Kidney epithelial cell (primary cell): ENCODE results near the gene PTGIS. TPM values are rescaled to one million over a fixed set of nuclear protein-coding genes. Genes with fewer than 3 reads are reported as not detected.

Source experiments
- DNase-seq: peaks from one replicate; pipeline ENCODE4 v3.0.0-alpha.2; 2010; ENCODE audit warnings: low read depth
- H3K27me3 ChIP-seq: 2 replicates; pipeline ENCODE4 v1.6.0; 2011; ENCODE audit warnings: low read length; ENCODE audit not compliant: control insufficient read depth, insufficient read depth
- H3K36me3 ChIP-seq: 2 replicates; pipeline ENCODE4 v1.5.1; 2011; ENCODE audit warnings: low read length; ENCODE audit not compliant: control insufficient read depth, insufficient read depth
- H3K4me3 ChIP-seq: 2 replicates; pipeline ENCODE4 v1.5.1; 2011; ENCODE audit warnings: low read depth, mild to moderate bottlenecking, control low read depth, low read length
- total RNA-seq: library from RNA; depleted of rRNA; stranded (reverse); fragments of >200 nt; gene quantifications from 2 replicates; pipeline ENCODE4 v1.2.3, GENCODE V29; 2015
- TF ChIP-seq, protein P1 (sequence below): IDR thresholded peaks from 2 replicates; pipeline ENCODE4 v1.5.1; 2011; ENCODE audit warnings: mild to moderate bottlenecking, moderate library complexity, low read length, control low read depth, inconsistent platforms; ENCODE audit not compliant: insufficient read depth, poor library complexity, severe bottlenecking

PTGIS gene
- total RNA-seq, 1 donor from 2014 or later: 0.88 TPM

DNA sequence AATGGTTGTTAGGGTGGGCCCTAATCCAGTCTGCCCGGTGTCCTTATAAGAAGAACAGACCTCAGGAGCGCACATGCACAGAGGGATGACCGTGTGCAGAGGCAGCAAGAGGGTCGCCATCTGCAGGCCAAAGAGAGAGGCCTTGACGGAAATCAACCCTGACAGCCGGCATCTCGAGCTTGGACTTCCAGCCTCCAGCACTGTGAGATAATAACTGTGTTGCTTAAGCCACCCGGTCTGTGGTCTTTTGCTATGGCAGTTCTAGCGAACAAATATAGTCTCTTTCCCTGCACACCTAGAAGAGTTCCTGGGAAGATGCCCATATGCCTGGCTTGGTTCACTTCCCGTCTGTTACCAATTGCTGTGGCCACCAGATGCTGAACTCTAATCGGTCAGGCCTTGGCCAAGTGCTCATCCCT is 35.3 kb upstream of the PTGIS start:
- TF ChIP-seq, protein P1, sequence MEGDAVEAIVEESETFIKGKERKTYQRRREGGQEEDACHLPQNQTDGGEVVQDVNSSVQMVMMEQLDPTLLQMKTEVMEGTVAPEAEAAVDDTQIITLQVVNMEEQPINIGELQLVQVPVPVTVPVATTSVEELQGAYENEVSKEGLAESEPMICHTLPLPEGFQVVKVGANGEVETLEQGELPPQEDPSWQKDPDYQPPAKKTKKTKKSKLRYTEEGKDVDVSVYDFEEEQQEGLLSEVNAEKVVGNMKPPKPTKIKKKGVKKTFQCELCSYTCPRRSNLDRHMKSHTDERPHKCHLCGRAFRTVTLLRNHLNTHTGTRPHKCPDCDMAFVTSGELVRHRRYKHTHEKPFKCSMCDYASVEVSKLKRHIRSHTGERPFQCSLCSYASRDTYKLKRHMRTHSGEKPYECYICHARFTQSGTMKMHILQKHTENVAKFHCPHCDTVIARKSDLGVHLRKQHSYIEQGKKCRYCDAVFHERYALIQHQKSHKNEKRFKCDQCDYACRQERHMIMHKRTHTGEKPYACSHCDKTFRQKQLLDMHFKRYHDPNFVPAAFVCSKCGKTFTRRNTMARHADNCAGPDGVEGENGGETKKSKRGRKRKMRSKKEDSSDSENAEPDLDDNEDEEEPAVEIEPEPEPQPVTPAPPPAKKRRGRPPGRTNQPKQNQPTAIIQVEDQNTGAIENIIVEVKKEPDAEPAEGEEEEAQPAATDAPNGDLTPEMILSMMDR: peak; percentile 40
- no peak for DNase-seq

DNA sequence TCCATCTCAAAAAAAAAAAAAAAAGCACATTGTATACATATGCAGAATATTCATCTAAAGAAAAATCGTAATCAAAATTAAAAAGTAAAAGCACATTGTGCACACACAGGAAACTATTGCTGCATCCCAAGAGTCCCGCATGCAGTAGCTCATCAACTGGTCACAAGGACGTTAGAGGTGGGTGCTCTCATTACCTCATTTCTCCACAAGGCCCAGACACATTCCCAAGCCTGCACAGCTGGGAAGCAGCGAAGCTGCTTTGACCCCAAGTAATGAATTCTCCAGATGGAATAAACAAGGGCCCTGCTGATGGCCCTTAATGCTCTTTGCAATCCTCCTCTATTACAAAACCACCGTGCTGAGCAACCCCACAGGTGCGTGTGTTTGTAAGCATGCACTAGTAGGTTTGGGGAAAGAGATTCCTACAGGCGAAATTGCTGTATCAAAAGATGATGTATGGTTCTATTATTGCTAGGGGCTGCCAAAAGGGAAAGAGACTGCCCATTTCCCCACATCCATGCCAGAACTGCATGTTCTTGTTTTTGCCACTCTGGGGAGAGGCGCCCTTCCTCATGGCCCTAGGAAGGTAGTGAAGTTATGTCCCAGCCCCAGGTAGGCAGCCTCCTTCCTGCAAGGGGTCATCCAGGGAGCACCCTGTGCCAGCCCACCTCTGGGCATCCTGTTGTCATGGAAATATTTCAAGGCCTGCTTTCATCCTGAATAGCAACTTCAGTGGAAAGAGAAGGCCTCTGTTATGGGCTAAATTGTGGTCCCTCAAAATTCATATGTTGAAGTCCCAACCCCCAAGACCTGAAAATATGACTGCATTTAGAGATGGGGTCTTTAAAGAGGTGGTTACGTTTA is 34.6 kb upstream of the PTGIS start:
- Histone ChIP-seq H3K36me3 (no peaks in the 10 kb centered on the region), H3K27me3 (peaks cover under 1% of the 10 kb centered on the region), H3K4me3 (no peak overlapping the region)
- TF ChIP-seq, protein P1: no peak
- no peak for DNase-seq

More for the DNA sequence above, 35.3 kb upstream of the PTGIS start:
- Histone ChIP-seq H3K27me3 (peaks cover 2% of the 10 kb centered on the region), H3K4me3 (no peak overlapping the region), H3K36me3 (no peaks in the 10 kb centered on the region)

DNA sequence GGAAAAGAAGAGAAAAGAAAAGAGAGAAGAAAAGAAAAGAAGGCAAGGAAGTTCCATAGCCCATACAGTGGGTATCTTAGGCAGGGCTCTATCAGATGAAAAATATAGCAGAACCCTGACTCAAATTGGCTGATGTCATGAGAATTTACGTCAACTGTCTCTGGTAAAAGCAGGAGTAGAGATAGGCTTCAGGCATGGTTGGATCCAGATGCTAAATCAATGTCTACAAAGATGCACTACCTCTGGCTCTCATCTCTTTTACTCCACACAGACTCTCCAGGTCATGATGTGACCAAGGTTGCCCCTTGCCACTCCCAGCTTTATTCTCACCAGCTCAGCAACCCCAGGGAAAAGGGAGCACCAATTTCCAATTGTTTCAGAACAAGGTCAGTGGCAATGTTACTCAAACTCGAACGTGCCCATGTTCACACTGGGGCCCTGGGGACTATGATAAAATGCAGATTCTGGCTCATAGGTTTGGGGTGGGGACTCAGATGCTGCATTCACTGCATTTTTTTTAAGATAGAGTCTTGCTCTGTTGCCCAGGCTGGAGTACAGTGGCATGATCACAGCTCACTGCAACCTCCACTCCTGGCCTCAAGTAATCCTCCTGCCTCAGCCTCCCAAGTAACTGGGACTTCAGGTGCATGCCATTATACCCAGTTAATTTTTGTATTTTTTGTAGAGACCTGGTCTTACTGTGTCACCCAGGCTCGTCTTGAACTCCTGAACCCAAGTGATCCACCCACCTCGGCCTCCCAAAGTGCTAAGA is 33.4 kb upstream of the PTGIS start:
- Histone ChIP-seq H3K36me3 (no peaks in the 10 kb centered on the region), H3K27me3 (no peaks in the 10 kb centered on the region), H3K4me3 (no peak overlapping the region)
- DNase-seq: no peak
- TF ChIP-seq, protein P1: no peak

DNA sequence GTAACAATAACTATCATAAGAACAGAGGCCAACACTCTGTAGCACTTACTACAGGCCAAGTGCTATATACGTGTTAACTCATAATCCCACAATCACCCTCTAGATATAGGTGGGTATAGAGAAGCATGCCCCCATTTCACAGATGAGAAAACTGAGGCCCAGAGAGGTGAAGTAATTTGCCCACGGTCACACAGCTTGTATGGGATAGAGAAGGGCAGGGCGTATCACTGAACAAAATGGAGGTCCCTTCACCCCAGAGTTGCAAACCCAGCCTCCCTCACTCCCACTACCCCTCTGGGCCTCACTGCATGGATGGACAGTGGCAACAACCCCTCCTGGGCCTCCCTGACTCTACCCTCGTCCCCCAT is 31.8 kb upstream of the PTGIS start:
- DNase-seq: no peak
- H3K4me3 ChIP-seq: no peak overlapping the region
- H3K27me3 ChIP-seq: no peaks in the 10 kb centered on the region
- TF ChIP-seq, protein P1: no peak
- no peaks in the 10 kb centered on the region for H3K36me3 ChIP-seq

DNA sequence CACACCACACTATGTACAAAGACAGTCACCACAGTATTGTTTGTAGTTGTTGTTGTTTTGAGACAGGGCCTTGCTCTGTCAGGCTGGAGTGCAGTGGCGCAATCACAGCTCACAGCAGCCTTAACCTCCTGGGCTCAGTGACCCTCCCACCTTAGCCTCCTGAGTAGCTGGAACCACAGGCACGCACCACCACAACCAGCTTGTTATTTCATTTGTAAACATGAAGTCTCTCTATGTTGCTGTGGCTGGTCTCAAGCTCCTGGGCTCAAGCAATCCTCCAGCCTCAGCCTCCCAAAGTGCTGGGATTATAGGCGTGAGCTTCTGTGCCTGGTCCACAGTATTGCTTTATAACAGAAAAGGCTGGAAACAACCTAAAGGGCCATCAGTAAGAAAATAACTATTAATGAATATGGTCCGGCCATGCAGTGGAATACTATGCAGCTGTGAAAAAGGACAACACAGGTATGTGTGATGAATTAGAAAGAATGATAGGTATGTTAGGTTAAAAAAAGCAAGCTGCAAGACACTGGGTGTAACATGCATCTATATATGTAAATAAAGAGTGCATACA is 30.0 kb upstream of the PTGIS start:
- Histone ChIP-seq H3K36me3 (no peaks in the 10 kb centered on the region), H3K4me3 (no peak overlapping the region), H3K27me3 (no peaks in the 10 kb centered on the region)
- DNase-seq: no peak
- TF ChIP-seq, protein P1: no peak
